ENCODE measurements around the gene VPS33A.
"Not testable (repeated sequence)": the region's sequence is repeated elsewhere in the genome, so short reads cannot be mapped to it uniquely, and the experiment has no call there.

The VPS33A gene

GRCh38 chr12:122205053-122205925 is 61.0 kb downstream of the VPS33A start:
- Histone ChIP-seq H3K4me3 (ENCODE audit: low read length in 2 of 2) (no peak overlapping the region), H3K9ac (ENCODE audit: low read length in 2 of 2) (no peak overlapping the region), H3K9me3 (ENCODE audit: control insufficient read depth in 2 of 2, low read length in 2 of 2) (no peaks in the 10 kb centered on the region), H3K36me3 (ENCODE audit: control insufficient read depth in 2 of 2, insufficient read depth in 2 of 2, low read length in 2 of 2) (peaks cover 23 to 25% of the 10 kb centered on the region in 2 donors), H3K27ac (ENCODE audit: low read length) (no peak overlapping the region), H3K4me1 (ENCODE audit: control insufficient read depth, insufficient read depth, low read length) (peaks cover 14% of the 10 kb centered on the region), H3K27me3 (ENCODE audit: control insufficient read depth in 1 of 2, insufficient read depth in 2 of 2, low read length in 2 of 2) (peaks cover 29 to 48% of the 10 kb centered on the region in 2 donors)

GRCh38 chr12:122204167-122205052 is 61.9 kb downstream of the VPS33A start:
- no peak overlapping the region for H3K9ac ChIP-seq (ENCODE audit: low read length in 2 of 2)
- H3K4me3 ChIP-seq (ENCODE audit: low read length in 2 of 2), result peak overlapping the region in 1 of 2 donors; percentile 74

GRCh38 chr12:122203301-122204166 is 62.8 kb downstream of the VPS33A start, which contains the start of gene B3GNT4:
B3GNT4 (plus strand) TSS chr12:122203709; CDS start chr12:122204619, 910 bp downstream.
- Histone ChIP-seq H3K4me3 (ENCODE audit: low read length in 2 of 2) (peak within 1 kb of the TSS; percentile 60 to 74), H3K27ac (ENCODE audit: low read length) (no peak within 1 kb of the TSS), H3K27me3 (ENCODE audit: control insufficient read depth in 1 of 2, insufficient read depth in 2 of 2, low read length in 2 of 2) (peaks cover 36 to 51% of the 10 kb centered on the region in 2 donors), H3K36me3 (ENCODE audit: control insufficient read depth in 2 of 2, insufficient read depth in 2 of 2, low read length in 2 of 2) (peaks cover 14 to 18% of the 10 kb centered on the region in 2 donors), H3K9me3 (ENCODE audit: control insufficient read depth in 2 of 2, low read length in 2 of 2) (no peaks in the 10 kb centered on the region), H3K4me1 (ENCODE audit: control insufficient read depth, insufficient read depth, low read length) (peaks cover 14% of the 10 kb centered on the region), H3K9ac (ENCODE audit: low read length in 2 of 2) (no peak within 1 kb of the TSS)

More at GRCh38 chr12:122204167-122205052, 61.9 kb downstream of the VPS33A start:
- H3K36me3 ChIP-seq (ENCODE audit: control insufficient read depth in 2 of 2, insufficient read depth in 2 of 2, low read length in 2 of 2), result peaks cover 16 to 18% of the 10 kb centered on the region in 2 donors
- peaks cover 36 to 51% of the 10 kb centered on the region in 2 donors for H3K27me3 ChIP-seq (ENCODE audit: control insufficient read depth in 1 of 2, insufficient read depth in 2 of 2, low read length in 2 of 2)
- no peaks in the 10 kb centered on the region for H3K9me3 ChIP-seq (ENCODE audit: control insufficient read depth in 2 of 2, low read length in 2 of 2)
- peaks cover 14% of the 10 kb centered on the region for H3K4me1 ChIP-seq (ENCODE audit: control insufficient read depth, insufficient read depth, low read length)
- H3K27ac ChIP-seq (ENCODE audit: low read length), result no peak overlapping the region

- Histone ChIP-seq H3K36me3 (ENCODE audit: control insufficient read depth in 2 of 2, insufficient read depth in 2 of 2, low read length in 2 of 2) (peaks cover 7 to 11% of the 10 kb centered on the region in 2 donors), H3K4me1 (ENCODE audit: control insufficient read depth, insufficient read depth, low read length) (peaks cover 14% of the 10 kb centered on the region), H3K4me3 (ENCODE audit: low read length in 2 of 2) (peak overlapping the region; percentile 60 to 74), H3K27me3 (ENCODE audit: control insufficient read depth in 1 of 2, insufficient read depth in 2 of 2, low read length in 2 of 2) (peaks cover 38 to 51% of the 10 kb centered on the region in 2 donors)
- H3K27ac ChIP-seq (ENCODE audit: low read length); H3K9me3 ChIP-seq (ENCODE audit: control insufficient read depth in 2 of 2, low read length in 2 of 2); H3K9ac ChIP-seq (ENCODE audit: low read length in 2 of 2): not testable (repeated sequence)
These were observed 63.5 kb downstream of the VPS33A start for GRCh38 chr12:122202811-122203210.

- no peak overlapping the region for H3K4me3 ChIP-seq (ENCODE audit: low read length in 2 of 2)
- no peaks in the 10 kb centered on the region for H3K9me3 ChIP-seq (ENCODE audit: control insufficient read depth in 2 of 2, low read length in 2 of 2)
- H3K27me3 ChIP-seq (ENCODE audit: control insufficient read depth in 1 of 2, insufficient read depth in 2 of 2, low read length in 2 of 2), result peaks cover 38 to 51% of the 10 kb centered on the region in 2 donors
- H3K9ac ChIP-seq (ENCODE audit: low read length in 2 of 2), result no peak overlapping the region
- H3K36me3 ChIP-seq (ENCODE audit: control insufficient read depth in 2 of 2, insufficient read depth in 2 of 2, low read length in 2 of 2), result peaks cover 3% of the 10 kb centered on the region in 2 donors
- no peak overlapping the region for H3K27ac ChIP-seq (ENCODE audit: low read length)
- peaks cover 14% of the 10 kb centered on the region for H3K4me1 ChIP-seq (ENCODE audit: control insufficient read depth, insufficient read depth, low read length)
These were observed 64.3 kb downstream of the VPS33A start for GRCh38 chr12:122202017-122202416.

- H3K36me3 ChIP-seq (ENCODE audit: control insufficient read depth in 2 of 2, insufficient read depth in 2 of 2, low read length in 2 of 2), result no peaks in the 10 kb centered on the region
- H3K27me3 ChIP-seq (ENCODE audit: control insufficient read depth in 1 of 2, insufficient read depth in 2 of 2, low read length in 2 of 2), result peaks cover 38 to 51% of the 10 kb centered on the region in 2 donors
- H3K9me3 ChIP-seq (ENCODE audit: control insufficient read depth in 2 of 2, low read length in 2 of 2), result no peaks in the 10 kb centered on the region
- H3K4me1 ChIP-seq (ENCODE audit: control insufficient read depth, insufficient read depth, low read length), result peaks cover 14% of the 10 kb centered on the region
- no peak overlapping the region for H3K4me3 ChIP-seq (ENCODE audit: low read length in 2 of 2)
- H3K27ac ChIP-seq (ENCODE audit: low read length), result no peak overlapping the region
- H3K9ac ChIP-seq (ENCODE audit: low read length in 2 of 2), result no peak overlapping the region
These were observed 64.9 kb downstream of the VPS33A start for GRCh38 chr12:122201381-122201780.

GRCh38 chr12:122200541-122201175 is 65.6 kb downstream of the VPS33A start:
- Histone ChIP-seq H3K9ac (ENCODE audit: low read length in 2 of 2) (no peak overlapping the region), H3K27ac (ENCODE audit: low read length) (no peak overlapping the region), H3K36me3 (ENCODE audit: control insufficient read depth in 2 of 2, insufficient read depth in 2 of 2, low read length in 2 of 2) (no peaks in the 10 kb centered on the region), H3K4me3 (ENCODE audit: low read length in 2 of 2) (no peak overlapping the region), H3K4me1 (ENCODE audit: control insufficient read depth, insufficient read depth, low read length) (peaks cover 14% of the 10 kb centered on the region), H3K27me3 (ENCODE audit: control insufficient read depth in 1 of 2, insufficient read depth in 2 of 2, low read length in 2 of 2) (peaks cover 38 to 50% of the 10 kb centered on the region in 2 donors), H3K9me3 (ENCODE audit: control insufficient read depth in 2 of 2, low read length in 2 of 2) (no peaks in the 10 kb centered on the region)

GRCh38 chr12:122199484-122200355 is 66.6 kb downstream of the VPS33A start:
- Histone ChIP-seq H3K36me3 (ENCODE audit: control insufficient read depth in 2 of 2, insufficient read depth in 2 of 2, low read length in 2 of 2) (no peaks in the 10 kb centered on the region), H3K27me3 (ENCODE audit: control insufficient read depth in 1 of 2, insufficient read depth in 2 of 2, low read length in 2 of 2) (peaks cover 31 to 41% of the 10 kb centered on the region in 2 donors), H3K9me3 (ENCODE audit: control insufficient read depth in 2 of 2, low read length in 2 of 2) (no peaks in the 10 kb centered on the region), H3K27ac (ENCODE audit: low read length) (no peak overlapping the region), H3K4me3 (ENCODE audit: low read length in 2 of 2) (no peak overlapping the region), H3K9ac (ENCODE audit: low read length in 2 of 2) (no peak overlapping the region), H3K4me1 (ENCODE audit: control insufficient read depth, insufficient read depth, low read length) (peaks cover 11% of the 10 kb centered on the region)

- Histone ChIP-seq H3K36me3 (ENCODE audit: control insufficient read depth in 2 of 2, insufficient read depth in 2 of 2, low read length in 2 of 2) (no peaks in the 10 kb centered on the region), H3K4me3 (ENCODE audit: low read length in 2 of 2) (no peak overlapping the region), H3K9me3 (ENCODE audit: control insufficient read depth in 2 of 2, low read length in 2 of 2) (no peaks in the 10 kb centered on the region), H3K27me3 (ENCODE audit: control insufficient read depth in 1 of 2, insufficient read depth in 2 of 2, low read length in 2 of 2) (peaks cover 20 to 23% of the 10 kb centered on the region in 2 donors), H3K27ac (ENCODE audit: low read length) (no peak overlapping the region), H3K4me1 (ENCODE audit: control insufficient read depth, insufficient read depth, low read length) (no peaks in the 10 kb centered on the region), H3K9ac (ENCODE audit: low read length in 2 of 2) (no peak overlapping the region)
These were observed 68.7 kb downstream of the VPS33A start for GRCh38 chr12:122197612-122197966.
